ENCODE data around the gene MED13L.

DNA sequence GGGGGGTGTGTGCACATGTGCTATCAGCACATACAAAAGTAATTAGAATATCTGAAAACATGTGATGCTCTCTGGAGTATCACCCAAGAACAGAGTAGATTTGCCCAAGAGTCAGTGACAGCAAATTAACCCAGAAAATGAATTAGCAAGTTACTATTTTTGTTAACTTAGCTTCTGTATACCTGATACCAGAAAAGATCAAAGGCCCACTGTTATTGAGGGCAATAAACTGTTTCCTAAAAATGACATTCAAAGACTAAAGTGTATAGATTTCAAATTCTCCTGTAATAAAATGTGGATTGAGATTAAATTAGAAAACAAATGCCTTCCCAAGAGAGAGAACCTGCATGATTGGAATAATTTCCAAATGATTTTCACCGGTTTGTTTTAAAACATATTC lies 184.7 kb downstream of the MED13L start:
- no peak for TF ChIP-seq CTCF (conservative IDR thresholded peaks at IDR 0.05 in 1 of 2, IDR thresholded peaks at IDR 0.05 in 1 of 2; ENCODE audit: extremely low read depth in 1 of 2, insufficient read depth in 1 of 2, low read depth in 1 of 2, low read length in 2 of 2)
- TF ChIP-seq EZH2 (IDR thresholded peaks at IDR 0.05; ENCODE audit: borderline replicate concordance, low read length), result no peak
